ENCODE measurements around the gene AQP5. TPM values are rescaled to one million over a fixed set of nuclear protein-coding genes. Genes with fewer than 3 reads are reported as not detected.
A peak's percentile ranks its signal among the peaks of the same experiment; 100 is the strongest.

AQP5 gene
- total RNA-seq, 1 experiment from 2014 or later = 0.18 TPM

DNA sequence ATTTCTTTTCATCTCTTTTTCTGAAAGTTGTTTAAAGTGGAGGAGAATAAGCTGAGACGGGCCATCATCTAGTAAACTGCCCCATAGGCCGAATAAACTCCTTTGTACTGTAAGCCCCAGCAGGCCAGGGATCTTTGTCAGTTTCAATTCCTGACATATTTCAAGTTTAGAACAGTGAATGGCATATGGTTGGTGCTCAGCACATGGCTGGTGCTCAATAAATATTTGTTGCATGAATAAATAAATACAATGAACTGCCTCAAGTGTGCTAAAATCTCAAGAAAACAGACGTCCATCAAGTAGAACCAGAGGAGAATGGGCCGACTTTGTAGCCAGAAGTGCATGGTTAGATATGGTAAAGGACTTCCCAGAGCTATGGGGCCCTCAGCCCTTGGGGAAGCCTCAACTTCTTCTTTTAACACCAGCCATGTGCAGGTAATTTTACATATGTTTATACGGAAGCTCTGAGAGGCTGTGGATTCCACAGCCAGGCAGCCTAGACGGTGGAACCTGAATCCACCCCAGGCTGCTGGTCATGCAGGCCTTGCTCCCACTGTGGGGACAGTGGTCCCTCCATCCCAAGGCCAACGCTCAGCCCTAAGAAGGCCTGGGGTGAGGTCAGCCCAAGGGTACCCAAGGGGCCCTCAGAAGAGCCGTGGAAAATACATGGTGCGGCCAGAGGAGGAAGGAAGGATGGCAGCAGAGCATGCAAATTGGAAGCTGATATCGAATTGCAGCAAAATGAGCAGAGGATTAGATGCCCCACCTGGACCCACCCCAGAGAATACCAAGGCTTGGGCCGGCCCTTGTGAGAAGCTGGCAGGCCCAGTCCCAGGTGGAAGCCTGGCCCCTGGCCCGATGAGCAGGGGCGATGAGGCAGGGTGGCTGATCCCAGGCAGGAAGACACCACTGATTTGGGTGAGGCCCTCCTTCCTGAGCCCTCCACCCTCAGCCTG lies 19.8 kb upstream of the AQP5 start:
- Histone ChIP-seq H3K27ac (no peak overlapping the region), H3K27me3 (no peaks in the 10 kb centered on the region), H3K4me3 (no peak overlapping the region), H3K36me3 (no peaks in the 10 kb centered on the region), H3K9me3 (replicated peaks) (no peaks in the 10 kb centered on the region), H3K4me1 (peaks cover 17% of the 10 kb centered on the region; the same call in 1 of the 2 replicates)
- DNase-seq = peak in 1 of 2 experiments; percentile 37

DNA sequence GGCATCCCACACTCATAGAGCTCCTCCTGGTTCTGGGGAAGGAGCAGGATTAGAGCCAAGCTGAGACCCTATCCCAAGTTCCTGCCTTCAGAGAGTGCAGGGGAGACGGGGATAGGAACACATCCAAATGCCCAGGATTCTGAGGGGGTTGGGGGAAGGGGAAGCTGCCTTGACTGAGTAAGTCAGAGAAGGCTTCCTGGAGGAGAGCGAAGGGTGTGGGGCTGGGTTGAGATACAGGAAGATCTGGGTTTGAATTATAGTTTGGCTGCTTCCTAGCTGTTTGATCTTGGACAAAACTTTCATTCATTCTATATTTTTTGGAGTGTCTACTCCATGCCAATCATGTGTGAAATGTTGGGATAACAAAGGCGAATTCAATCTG lies 19.2 kb upstream of the AQP5 start:
- no peak overlapping the region for H3K27ac ChIP-seq
- H3K4me3 ChIP-seq = no peak overlapping the region
- no peak for DNase-seq
- H3K9me3 ChIP-seq (replicated peaks) = no peaks in the 10 kb centered on the region
- H3K27me3 ChIP-seq = no peaks in the 10 kb centered on the region
- H3K4me1 ChIP-seq = peaks cover 16% of the 10 kb centered on the region; the same call in 1 of the 2 replicates
- H3K36me3 ChIP-seq = no peaks in the 10 kb centered on the region

DNA sequence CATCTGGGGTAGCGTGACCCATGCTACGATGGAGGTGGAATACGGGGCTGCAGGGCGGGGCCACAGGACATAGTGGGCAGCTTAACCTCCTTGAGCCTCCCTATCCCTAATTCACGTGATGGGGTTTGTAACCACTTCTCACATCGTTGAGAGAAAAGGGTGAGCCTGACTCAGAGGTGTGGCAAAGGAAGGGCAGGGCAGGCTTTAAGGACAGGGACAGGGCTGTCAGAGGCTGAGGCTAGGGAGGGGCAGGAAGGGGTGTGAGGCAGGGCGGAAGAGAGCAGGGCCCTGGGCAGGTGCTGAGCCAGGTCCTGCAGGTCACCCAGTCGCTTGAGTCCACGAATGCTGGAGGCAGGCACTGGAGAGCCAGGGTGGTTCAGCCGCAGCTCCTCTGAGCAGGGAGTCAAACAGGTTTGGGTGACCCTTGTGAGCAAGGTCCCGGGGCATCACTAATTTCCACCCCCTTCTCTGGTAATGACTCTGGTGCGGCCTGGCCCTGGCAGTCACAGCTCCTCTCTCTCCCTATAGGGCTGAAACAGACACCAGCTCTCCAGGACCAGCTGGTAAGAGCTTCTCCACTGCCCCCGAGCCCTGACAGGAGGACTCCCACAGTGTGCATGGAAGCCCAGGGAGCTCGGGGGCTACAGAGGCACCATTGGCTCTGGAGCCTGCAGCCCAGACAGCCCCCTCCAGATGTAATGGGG lies 18.6 kb upstream of the AQP5 start:
- Histone ChIP-seq H3K27ac (no peak overlapping the region), H3K27me3 (no peaks in the 10 kb centered on the region), H3K36me3 (no peaks in the 10 kb centered on the region), H3K9me3 (replicated peaks) (no peaks in the 10 kb centered on the region), H3K4me3 (no peak overlapping the region), H3K4me1 (peaks cover 10% of the 10 kb centered on the region; the same call in 1 of the 2 replicates)
- no peak for DNase-seq

DNA sequence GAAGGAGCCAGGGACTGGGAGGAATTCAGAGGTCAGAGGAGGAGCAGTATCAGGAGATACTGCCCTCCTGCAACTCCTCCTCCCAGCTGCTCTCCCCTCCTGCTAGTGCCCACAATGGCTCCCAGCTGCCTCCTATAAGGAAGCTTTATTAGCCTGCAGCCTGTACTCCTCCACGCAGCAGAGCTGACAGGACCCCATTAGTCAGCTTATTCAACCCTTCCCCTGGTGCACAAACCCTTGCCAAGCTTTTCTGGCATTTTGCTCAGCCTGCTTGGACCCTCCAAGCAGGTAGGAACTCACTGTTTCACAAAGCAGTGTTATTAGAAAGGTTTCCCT lies 18.1 kb upstream of the AQP5 start:
- Histone ChIP-seq H3K4me3 (no peak overlapping the region), H3K27ac (no peak overlapping the region), H3K36me3 (no peaks in the 10 kb centered on the region), H3K27me3 (no peaks in the 10 kb centered on the region), H3K9me3 (replicated peaks) (no peaks in the 10 kb centered on the region), H3K4me1 (peaks cover 10% of the 10 kb centered on the region; the same call in 1 of the 2 replicates)
- DNase-seq = no peak

DNA sequence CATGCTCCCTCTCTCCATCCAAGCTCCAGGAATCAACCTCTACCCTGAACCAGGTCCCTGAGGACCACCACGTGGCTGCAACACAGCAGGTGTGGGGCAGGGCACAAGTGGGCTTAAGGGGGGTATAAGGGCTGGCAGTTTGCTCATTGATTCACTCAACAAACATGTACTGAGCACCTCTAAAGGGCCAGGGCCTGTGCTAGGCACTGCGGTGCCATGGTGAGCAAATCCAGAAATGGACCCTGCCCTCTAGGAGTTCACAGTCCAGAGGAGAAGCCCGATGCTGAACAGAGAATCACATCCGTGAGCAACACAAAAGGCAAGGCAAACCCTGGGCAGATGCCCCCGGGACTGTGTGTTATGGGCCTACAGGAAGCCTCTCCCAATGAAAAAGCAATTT lies 17.6 kb upstream of the AQP5 start:
- Histone ChIP-seq H3K27me3 (no peaks in the 10 kb centered on the region), H3K36me3 (no peaks in the 10 kb centered on the region), H3K27ac (no peak overlapping the region), H3K4me3 (no peak overlapping the region), H3K9me3 (replicated peaks) (no peaks in the 10 kb centered on the region), H3K4me1 (peaks cover 10% of the 10 kb centered on the region; the same call in 1 of the 2 replicates)
- DNase-seq = no peak

DNA sequence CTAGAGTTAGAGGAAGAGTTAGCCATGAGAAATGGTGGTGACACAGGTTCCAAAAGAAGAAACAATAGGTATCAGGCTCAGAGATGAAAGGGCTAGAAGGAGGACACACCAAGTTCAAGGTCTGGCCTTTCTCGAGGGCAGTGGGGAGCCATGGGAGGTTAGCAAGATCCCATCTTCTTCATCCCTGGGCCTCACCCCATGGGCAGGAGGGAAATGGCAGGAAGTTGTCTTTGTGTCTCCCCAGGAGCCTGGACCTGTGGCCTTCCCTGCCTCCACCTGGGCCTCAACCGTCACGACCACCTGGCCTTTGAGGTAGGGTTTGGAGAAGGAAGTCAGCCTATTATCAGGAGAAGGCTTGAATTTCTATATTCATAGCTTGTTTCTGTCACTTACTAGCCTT lies 17.0 kb upstream of the AQP5 start:
- no peaks in the 10 kb centered on the region for H3K36me3 ChIP-seq
- H3K27me3 ChIP-seq = no peaks in the 10 kb centered on the region
- no peak overlapping the region for H3K27ac ChIP-seq
- H3K9me3 ChIP-seq (replicated peaks) = no peaks in the 10 kb centered on the region
- peaks cover 10% of the 10 kb centered on the region; the same call in 1 of the 2 replicates for H3K4me1 ChIP-seq
- DNase-seq = no peak
- H3K4me3 ChIP-seq = no peak overlapping the region

DNA sequence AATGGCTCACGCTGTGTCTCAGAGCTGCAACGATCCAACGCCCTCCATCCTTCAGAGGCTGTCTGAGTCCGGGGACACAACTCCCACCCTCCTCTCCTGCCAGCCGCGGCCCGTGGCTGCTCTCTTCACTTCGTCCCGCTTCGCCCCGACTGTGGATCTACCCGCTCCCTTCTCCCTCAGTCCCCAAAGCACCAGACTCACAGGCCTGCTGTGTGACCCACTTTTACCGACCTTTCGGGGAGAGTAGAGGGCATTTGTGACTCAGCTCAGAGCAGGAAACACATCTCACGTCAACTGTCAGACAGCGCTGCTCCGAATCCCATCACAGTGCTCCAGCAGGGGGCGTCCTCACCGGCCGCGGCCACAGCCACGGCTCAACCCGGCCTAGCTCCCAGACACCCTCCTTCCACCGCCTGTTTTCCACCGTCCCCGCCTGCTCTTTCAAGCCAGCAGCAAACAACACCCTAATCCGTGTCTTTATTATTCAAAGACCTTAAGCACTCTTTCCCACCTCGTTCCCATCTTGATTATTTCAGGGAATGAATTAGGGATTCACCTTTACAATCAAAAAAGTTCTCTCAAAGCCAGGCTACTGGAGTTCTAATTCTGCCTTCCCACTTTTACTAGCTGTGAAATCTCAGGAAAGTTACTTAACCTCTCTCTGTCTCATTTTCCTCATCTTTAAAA lies 16.1 kb upstream of the AQP5 start:
- Histone ChIP-seq H3K27ac (no peak overlapping the region), H3K36me3 (no peaks in the 10 kb centered on the region), H3K27me3 (no peaks in the 10 kb centered on the region), H3K4me1 (peaks cover 10% of the 10 kb centered on the region; the same call in 1 of the 2 replicates), H3K9me3 (replicated peaks) (no peaks in the 10 kb centered on the region), H3K4me3 (no peak overlapping the region)
- peak; percentile 76 to 87 for DNase-seq

DNA sequence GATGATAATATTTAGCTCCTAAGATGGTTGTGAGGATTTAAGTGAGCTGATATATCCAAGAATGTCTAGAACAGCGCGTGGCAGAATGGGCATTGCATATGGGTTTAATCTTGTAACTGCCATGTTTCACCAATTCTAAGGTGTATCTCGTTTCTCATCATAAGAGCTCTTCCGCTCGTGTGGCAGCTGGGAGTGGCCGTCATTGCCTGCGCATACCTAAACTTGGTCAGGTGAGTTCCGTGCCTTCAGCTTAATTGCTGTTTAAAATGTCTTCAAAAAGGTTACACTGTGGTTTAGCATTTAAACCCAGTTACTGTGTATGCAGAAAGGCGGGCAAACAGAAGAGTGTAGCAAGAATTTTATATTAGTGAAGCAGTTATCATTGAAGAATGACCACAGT lies 15.6 kb upstream of the AQP5 start:
- Histone ChIP-seq H3K4me3 (no peak overlapping the region), H3K9me3 (replicated peaks) (no peaks in the 10 kb centered on the region), H3K4me1 (peaks cover 10% of the 10 kb centered on the region; the same call in 1 of the 2 replicates), H3K36me3 (no peaks in the 10 kb centered on the region), H3K27ac (no peak overlapping the region), H3K27me3 (no peaks in the 10 kb centered on the region)
- no peak for DNase-seq

DNA sequence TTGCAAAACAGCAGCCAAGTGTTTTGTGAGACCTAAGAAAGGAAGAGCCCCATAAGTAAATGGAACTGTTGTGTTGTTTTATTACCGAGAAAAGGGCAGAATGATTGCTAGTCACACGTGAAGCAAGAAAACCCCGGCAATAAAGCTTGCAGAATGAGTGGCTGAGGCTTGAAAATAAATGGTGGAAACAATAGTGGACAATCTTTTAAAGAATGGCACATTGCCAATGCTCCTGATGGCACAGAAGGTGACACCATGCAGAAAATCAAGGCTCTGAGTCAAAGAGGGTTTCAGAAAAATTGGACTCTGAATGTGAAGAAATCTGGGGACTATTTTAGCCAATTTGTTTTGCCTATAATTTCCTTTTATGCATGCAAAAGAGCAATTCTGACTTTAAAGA lies 15.2 kb upstream of the AQP5 start:
- DNase-seq = no peak
- Histone ChIP-seq H3K36me3 (no peaks in the 10 kb centered on the region), H3K27ac (no peak overlapping the region), H3K4me3 (no peak overlapping the region), H3K27me3 (no peaks in the 10 kb centered on the region), H3K4me1 (peaks cover 10% of the 10 kb centered on the region; the same call in 1 of the 2 replicates), H3K9me3 (replicated peaks) (no peaks in the 10 kb centered on the region)

DNA sequence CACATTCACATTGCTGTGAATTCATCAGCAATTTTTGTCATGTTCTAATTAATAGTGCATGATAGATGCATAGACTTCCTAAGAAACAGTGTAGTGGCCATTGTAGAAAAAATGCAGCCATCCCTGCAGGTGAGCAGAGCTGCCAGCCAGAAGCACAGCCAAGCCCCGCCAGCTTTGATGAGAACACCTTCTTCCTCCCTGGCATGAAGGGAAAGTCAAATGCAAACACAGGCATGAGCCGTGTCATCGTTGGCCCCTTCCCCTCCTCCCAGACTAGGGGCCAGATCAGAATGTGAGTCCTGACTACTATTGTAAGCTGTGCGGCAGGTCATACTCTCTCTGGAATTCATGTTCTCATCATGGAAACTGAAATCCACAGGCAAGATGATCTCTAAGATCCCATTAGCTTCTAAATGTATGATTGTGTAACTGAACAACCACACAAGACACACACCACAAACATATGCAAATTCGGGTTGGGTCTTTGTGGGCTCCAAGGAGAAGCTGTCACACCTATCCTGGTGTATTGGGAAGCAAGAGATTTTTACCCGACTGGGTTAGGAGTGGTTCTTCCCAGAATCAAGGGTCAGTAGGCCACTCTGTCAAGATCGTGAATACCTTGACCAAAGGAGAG lies 14.0 kb upstream of the AQP5 start:
- no peaks in the 10 kb centered on the region for H3K27me3 ChIP-seq
- no peaks in the 10 kb centered on the region for H3K9me3 ChIP-seq (replicated peaks)
- no peaks in the 10 kb centered on the region; the same call in 1 of the 2 replicates for H3K4me1 ChIP-seq
- no peak overlapping the region for H3K27ac ChIP-seq
- DNase-seq = no peak
- H3K36me3 ChIP-seq = no peaks in the 10 kb centered on the region
- no peak overlapping the region for H3K4me3 ChIP-seq

DNA sequence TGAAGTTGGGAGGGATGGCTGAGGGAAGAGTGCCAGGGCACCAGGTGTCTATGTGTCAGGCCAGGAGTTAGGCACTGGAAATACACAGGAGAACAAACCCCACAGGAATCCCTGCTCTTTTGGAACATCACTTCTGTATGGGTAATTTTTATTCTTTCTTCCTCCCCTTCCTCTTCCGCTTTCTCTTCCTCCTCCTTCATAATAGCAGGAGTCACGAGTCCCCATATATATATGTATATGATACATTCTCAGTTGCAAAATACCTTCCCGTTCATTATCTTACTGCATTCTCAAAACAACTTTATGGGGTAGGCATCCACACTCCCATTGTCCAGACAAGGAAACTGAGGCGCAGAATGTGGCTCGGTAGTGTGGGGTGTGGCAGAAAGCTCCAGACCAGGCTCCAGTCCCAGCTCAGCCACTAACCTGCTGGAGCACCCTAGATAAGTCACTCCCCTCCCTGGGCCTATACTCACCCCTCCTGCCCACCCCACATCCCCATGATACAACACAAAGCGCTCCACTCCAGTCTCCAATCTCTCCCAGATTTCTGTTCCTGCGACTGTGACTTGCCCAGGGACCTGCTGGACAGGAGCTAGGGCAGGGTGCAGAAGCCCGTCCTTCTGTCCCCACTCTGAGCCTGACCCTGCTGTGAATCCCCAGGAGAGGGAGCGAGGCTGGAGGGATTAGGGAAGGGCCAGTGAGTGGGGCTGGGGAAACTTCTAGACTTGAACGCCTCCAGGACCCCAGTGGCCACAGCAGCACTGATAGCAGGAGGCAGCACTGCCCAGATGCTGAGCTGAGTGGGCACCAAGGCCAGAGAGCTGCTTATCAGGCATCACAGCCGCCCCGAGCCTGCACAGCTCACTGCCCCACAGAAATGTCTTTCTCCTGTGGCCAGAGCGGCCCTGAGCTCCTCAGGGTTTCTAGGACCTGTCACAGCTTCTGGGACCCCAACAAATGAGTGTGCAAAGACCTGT lies 12.5 kb upstream of the AQP5 start:
- H3K27me3 ChIP-seq = no peaks in the 10 kb centered on the region
- no peak for DNase-seq
- no peak overlapping the region for H3K4me3 ChIP-seq
- no peaks in the 10 kb centered on the region for H3K36me3 ChIP-seq
- no peaks in the 10 kb centered on the region for H3K9me3 ChIP-seq (replicated peaks)
- H3K27ac ChIP-seq = no peak overlapping the region
- H3K4me1 ChIP-seq = no peaks in the 10 kb centered on the region

DNA sequence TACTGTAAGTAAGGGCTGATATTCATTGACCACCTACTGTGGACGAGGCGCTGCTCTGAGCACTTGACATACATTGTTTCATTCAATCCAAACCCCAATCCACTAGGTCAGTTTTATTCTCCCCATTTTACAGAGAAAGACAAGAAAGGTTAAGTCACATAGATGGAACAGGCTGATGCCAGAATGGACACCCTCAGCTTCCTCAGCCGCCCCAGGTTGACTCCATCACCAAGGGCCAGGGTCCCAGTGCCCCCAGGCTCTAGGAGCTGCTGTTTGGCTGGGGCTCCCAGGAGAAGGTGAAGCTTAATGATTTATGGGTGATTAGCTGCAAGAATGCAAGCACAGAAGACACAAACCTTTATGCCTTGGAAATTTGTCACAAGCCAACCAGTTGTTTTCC lies 11.8 kb upstream of the AQP5 start:
- H3K27me3 ChIP-seq = no peaks in the 10 kb centered on the region
- DNase-seq = no peak
- H3K4me3 ChIP-seq = no peak overlapping the region
- no peak overlapping the region for H3K27ac ChIP-seq
- H3K36me3 ChIP-seq = no peaks in the 10 kb centered on the region
- H3K4me1 ChIP-seq = no peaks in the 10 kb centered on the region
- H3K9me3 ChIP-seq (replicated peaks) = no peaks in the 10 kb centered on the region

DNA sequence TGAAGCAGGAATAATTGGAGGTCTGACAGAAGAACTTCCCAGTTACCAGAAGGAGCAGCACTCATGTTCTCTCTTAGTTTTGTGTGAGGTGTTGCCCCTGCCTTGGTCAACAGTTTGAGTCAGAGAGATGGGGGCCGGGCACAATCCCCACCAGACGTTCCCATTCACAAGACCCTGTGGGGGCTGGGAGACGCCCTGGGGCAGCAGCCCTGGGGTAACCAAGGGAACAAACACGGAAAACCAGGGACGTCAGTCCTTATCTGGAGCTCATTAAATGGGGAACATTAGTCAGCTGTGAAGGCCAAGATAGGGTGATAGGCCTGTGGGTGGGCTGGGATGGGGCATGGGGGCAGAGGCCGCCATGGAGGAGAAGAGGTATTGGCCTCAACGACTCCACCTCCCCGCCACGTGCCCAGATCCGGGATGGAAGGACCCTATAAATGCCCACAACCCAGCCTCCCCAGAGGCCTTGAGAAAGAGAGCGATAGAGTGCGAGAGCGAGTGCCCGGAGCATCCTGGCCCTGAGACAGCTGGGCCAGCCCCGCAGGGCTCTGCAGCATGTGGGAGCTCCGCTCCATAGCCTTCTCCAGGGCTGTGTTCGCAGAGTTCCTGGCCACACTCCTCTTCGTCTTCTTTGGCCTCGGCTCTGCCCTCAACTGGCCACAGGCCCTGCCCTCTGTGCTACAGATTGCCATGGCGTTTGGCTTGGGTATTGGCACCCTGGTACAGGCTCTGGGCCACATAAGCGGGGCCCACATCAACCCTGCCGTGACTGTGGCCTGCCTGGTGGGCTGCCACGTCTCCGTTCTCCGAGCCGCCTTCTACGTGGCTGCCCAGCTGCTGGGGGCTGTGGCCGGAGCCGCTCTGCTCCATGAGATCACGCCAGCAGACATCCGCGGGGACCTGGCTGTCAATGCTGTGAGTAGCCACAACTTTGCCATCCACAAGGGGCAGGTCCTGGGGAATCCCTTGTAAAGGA lies 11.1 kb upstream of the AQP5 start, which contains the start of gene AQP2:
Gene AQP2 (plus strand): TSS at position 465 of the 979 bp plus-strand sequence. CDS start 94 bp downstream, at position 559.
- Histone ChIP-seq H3K9me3 (replicated peaks) (no peaks in the 10 kb centered on the region), H3K27ac (no peak within 1 kb of the TSS), H3K4me1 (no peaks in the 10 kb centered on the region), H3K4me3 (no peak within 1 kb of the TSS), H3K36me3 (no peaks in the 10 kb centered on the region), H3K27me3 (no peaks in the 10 kb centered on the region)
- DNase-seq = no peak
